ENCODE results near the gene CHRNB2. TPM values are rescaled to one million over a fixed set of nuclear protein-coding genes. Genes with fewer than 3 reads are reported as not detected.

Gene CHRNB2
- total RNA-seq, 2 donors from 2014 or later = 0.05 to 0.74 TPM

GRCh38 chr1:154629061-154629674, 61.6 kb downstream of the CHRNB2 start:
- no peak for DNase-seq (ENCODE audit: low spot score)
- H3K27me3 ChIP-seq (replicated peaks; ENCODE audit: insufficient read depth) = no peaks in the 10 kb centered on the region
- 87% methylated on average over 1 of the region's 1 CpG for WGBS
- H3K4me1 ChIP-seq (replicated peaks) = peaks cover 7% of the 10 kb centered on the region
- H3K27ac ChIP-seq = no peak overlapping the region
- no peaks in the 10 kb centered on the region for H3K9me3 ChIP-seq
- no peak overlapping the region for H3K4me3 ChIP-seq
- TF ChIP-seq, protein P1, sequence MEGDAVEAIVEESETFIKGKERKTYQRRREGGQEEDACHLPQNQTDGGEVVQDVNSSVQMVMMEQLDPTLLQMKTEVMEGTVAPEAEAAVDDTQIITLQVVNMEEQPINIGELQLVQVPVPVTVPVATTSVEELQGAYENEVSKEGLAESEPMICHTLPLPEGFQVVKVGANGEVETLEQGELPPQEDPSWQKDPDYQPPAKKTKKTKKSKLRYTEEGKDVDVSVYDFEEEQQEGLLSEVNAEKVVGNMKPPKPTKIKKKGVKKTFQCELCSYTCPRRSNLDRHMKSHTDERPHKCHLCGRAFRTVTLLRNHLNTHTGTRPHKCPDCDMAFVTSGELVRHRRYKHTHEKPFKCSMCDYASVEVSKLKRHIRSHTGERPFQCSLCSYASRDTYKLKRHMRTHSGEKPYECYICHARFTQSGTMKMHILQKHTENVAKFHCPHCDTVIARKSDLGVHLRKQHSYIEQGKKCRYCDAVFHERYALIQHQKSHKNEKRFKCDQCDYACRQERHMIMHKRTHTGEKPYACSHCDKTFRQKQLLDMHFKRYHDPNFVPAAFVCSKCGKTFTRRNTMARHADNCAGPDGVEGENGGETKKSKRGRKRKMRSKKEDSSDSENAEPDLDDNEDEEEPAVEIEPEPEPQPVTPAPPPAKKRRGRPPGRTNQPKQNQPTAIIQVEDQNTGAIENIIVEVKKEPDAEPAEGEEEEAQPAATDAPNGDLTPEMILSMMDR (IDR thresholded peaks at IDR 0.05) = no peak
- TF ChIP-seq POLR2AphosphoS5 (IDR thresholded peaks at IDR 0.05) (no peak), POLR2A (IDR thresholded peaks at IDR 0.05) (no peak)
- intact Hi-C loops (cut with DNase I) = loop anchor here (10.0 kb wide), 1 partner anchor 214 kb away; no protein-coding TSS in a partner anchor
- H3K36me3 ChIP-seq = no peaks in the 10 kb centered on the region

Other genes starting within 250 kb of the CHRNB2 start
- under 1 TPM; 0.27 to 0.85 TPM for gene AQP10, start 246.7 kb upstream of the CHRNB2 start, total RNA-seq
- gene ATP8B2, start 242.3 kb upstream of the CHRNB2 start, total RNA-seq = 100 to 1,000 TPM in 1 of 2 donors, 10 to 100 TPM in 1; 88.9 to 171 TPM
- 10 to 100 TPM; 70.1 to 80.7 TPM for gene IL6R, start 162.4 kb upstream of the CHRNB2 start, total RNA-seq
- gene TDRD10, start 65.6 kb upstream of the CHRNB2 start, total RNA-seq = 10 to 100 TPM in 1 of 2 donors, under 1 TPM in 1; 0.46 to 11.4 TPM
- gene SHE, start 65.4 kb upstream of the CHRNB2 start, total RNA-seq = 10 to 100 TPM in 1 of 2 donors, 1 to 10 TPM in 1; 5.4 to 29.9 TPM
- gene UBE2Q1, start 9.1 kb upstream of the CHRNB2 start, total RNA-seq = 10 to 100 TPM; 24.7 to 43.7 TPM
- 100 to 1,000 TPM in 1 of 2 donors, 10 to 100 TPM in 1; 98.1 to 181 TPM for gene ADAR, start 40.4 kb downstream of the CHRNB2 start, total RNA-seq

Data from prostate gland (tissue), 2 donors.